Measurements from ENCODE around the gene OLIG1.

DNA sequence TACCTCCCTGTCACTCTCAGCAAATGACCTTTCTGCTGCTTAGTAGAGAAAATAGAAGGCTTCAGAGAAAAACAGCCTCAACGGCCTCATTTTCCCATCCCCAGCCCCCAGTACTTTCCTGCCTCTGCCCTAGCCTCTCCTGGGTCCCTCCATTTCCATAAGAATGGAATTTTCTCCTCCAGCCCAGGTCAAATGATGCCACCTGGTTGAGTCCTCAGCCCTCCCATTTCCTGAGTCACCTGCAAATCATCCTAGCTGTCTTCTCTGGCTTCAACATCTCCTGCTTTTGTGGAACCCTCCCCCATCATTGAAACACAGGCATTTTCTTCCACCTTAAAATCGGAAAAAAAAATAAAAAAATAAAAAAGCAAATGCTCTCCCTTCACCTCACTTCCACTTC lies 35.1 kb downstream of the OLIG1 start:
- TF ChIP-seq, protein P1, sequence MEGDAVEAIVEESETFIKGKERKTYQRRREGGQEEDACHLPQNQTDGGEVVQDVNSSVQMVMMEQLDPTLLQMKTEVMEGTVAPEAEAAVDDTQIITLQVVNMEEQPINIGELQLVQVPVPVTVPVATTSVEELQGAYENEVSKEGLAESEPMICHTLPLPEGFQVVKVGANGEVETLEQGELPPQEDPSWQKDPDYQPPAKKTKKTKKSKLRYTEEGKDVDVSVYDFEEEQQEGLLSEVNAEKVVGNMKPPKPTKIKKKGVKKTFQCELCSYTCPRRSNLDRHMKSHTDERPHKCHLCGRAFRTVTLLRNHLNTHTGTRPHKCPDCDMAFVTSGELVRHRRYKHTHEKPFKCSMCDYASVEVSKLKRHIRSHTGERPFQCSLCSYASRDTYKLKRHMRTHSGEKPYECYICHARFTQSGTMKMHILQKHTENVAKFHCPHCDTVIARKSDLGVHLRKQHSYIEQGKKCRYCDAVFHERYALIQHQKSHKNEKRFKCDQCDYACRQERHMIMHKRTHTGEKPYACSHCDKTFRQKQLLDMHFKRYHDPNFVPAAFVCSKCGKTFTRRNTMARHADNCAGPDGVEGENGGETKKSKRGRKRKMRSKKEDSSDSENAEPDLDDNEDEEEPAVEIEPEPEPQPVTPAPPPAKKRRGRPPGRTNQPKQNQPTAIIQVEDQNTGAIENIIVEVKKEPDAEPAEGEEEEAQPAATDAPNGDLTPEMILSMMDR (conservative IDR thresholded peaks at IDR 0.05): no peak
- TF ChIP-seq ZFX (IDR thresholded peaks at IDR 0.05): no peak

Data from C4-2B (cell line).